HG02642 (cell line): ENCODE results near the gene MTHFD2.

Experiments used
- ATAC-seq: cut with Tn5 transposase; IDR thresholded peaks from one replicate; pipeline ENCODE4 v1.9.1; 2021; ENCODE audit warnings: mild to moderate bottlenecking; ENCODE audit not compliant: unreplicated experiment, poor library complexity

MTHFD2 gene

GRCh38 chr2:74259733-74260132 lies 61.3 kb downstream of the MTHFD2 start:
- ATAC-seq, result no peak

GRCh38 chr2:74260495-74260894 lies 62.1 kb downstream of the MTHFD2 start:
- no peak for ATAC-seq

- no peak for ATAC-seq
Observed at GRCh38 chr2:74261204-74261864, 62.9 kb downstream of the MTHFD2 start.

- ATAC-seq, result no peak
Observed at GRCh38 chr2:74262681-74263080, 64.3 kb downstream of the MTHFD2 start.

GRCh38 chr2:74264281-74264680 lies 65.9 kb downstream of the MTHFD2 start:
- no peak for ATAC-seq

- no peak for ATAC-seq
Observed at GRCh38 chr2:74267068-74267467, 68.7 kb downstream of the MTHFD2 start.
